OCI-LY1 (cell line): ENCODE results near the gene OIP5.

ENCODE experiments used
- H2AFZ ChIP-seq: fragments of 200-600 bp; sonication (generic), shearing (Covaris generic); 2 replicates; pipeline ENCODE4 v1.6.0; 2014; ENCODE audit warnings: antibody characterized with exemption, mild to moderate bottlenecking, low read length
- H3F3A ChIP-seq: fragments of 200-600 bp; sonication (generic), shearing (Covaris generic); 2 replicates; pipeline ENCODE4 v1.6.0; 2014; ENCODE audit warnings: mild to moderate bottlenecking, antibody characterized with exemption, low read length, moderate library complexity; ENCODE audit not compliant: insufficient read depth
- H3K27ac ChIP-seq: fragments of 200-600 bp; sonication (generic); 2 replicates; pipeline ENCODE4 v1.5.1; 2014; ENCODE audit warnings: low read length, mixed run types, mild to moderate bottlenecking, low read depth; ENCODE audit not compliant: poor library complexity, severe bottlenecking
- H3K27me3 ChIP-seq: fragments of 200-600 bp; sonication (generic); 2 replicates; pipeline ENCODE4 v1.6.0; 2014; ENCODE audit warnings: antibody characterized with exemption, mild to moderate bottlenecking, low read length, moderate library complexity; ENCODE audit not compliant: insufficient read depth
- H3K36me3 ChIP-seq: fragments of 200-600 bp; sonication (generic); 2 replicates; pipeline ENCODE4 v1.6.1; 2014; ENCODE audit warnings: mild to moderate bottlenecking, antibody characterized with exemption, low read length, moderate library complexity, mixed read lengths; ENCODE audit not compliant: insufficient read depth
- H3K4me1 ChIP-seq: fragments of 200-600 bp; sonication (generic); 2 replicates; pipeline ENCODE4 v1.5.1; 2014; ENCODE audit warnings: mild to moderate bottlenecking, low read length, moderate library complexity; ENCODE audit not compliant: insufficient read depth, severe bottlenecking
- H3K4me2 ChIP-seq: fragments of 200-600 bp; sonication (generic), shearing (Covaris generic); 2 replicates; pipeline ENCODE4 v1.6.1; 2014; ENCODE audit warnings: low read length
- H3K4me3 ChIP-seq: fragments of 200-600 bp; sonication (generic); 2 replicates; pipeline ENCODE4 v1.5.1; 2014; ENCODE audit warnings: low read length, low read depth, mild to moderate bottlenecking, mixed read lengths; ENCODE audit not compliant: poor library complexity, severe bottlenecking
- H3K79me2 ChIP-seq: fragments of 200-600 bp; shearing (Covaris generic); 2 replicates; pipeline ENCODE4 v1.6.1; 2016; ENCODE audit warnings: mixed run types, low read length, mixed read lengths; ENCODE audit not compliant: insufficient read depth
- H3K9ac ChIP-seq: fragments of 200-600 bp; sonication (generic), shearing (Covaris generic); 2 replicates; pipeline ENCODE4 v1.6.1; 2014; ENCODE audit warnings: mild to moderate bottlenecking, low read length, mixed read lengths
- H3K9me2 ChIP-seq: fragments of 200-600 bp; sonication (generic), shearing (Covaris generic); 2 replicates; pipeline ENCODE4 v1.6.1; 2014; ENCODE audit warnings: low read depth, mild to moderate bottlenecking, low read length, mixed read lengths
- H3K9me3 ChIP-seq: fragments of 200-600 bp; shearing (Covaris generic); 2 replicates; pipeline ENCODE4 v1.6.1; 2014; ENCODE audit warnings: low read length, mixed read lengths
- H4K20me1 ChIP-seq: fragments of 200-600 bp; sonication (generic), shearing (Covaris generic); 2 replicates; pipeline ENCODE4 v1.6.0; 2016; ENCODE audit warnings: mild to moderate bottlenecking, low read length; ENCODE audit not compliant: insufficient read depth
- CTCF ChIP-seq: fragments of 200-600 bp; sonication (generic), shearing (Covaris generic); IDR thresholded peaks from 2 replicates; pipeline ENCODE4 v1.5.1; 2017; ENCODE audit warnings: mild to moderate bottlenecking, antibody characterized with exemption, low read length, moderate library complexity, mixed read lengths
- EZH2 ChIP-seq: fragments of 200-600 bp; sonication (generic), shearing (Covaris generic); IDR thresholded peaks from 2 replicates; pipeline ENCODE4 v1.8.0; 2017; ENCODE audit warnings: borderline replicate concordance, mixed run types, mild to moderate bottlenecking, antibody characterized with exemption, low read length, moderate library complexity, mixed read lengths

OIP5 gene

GRCh38 chr15:41337047-41337446, 4.7 kb upstream of the OIP5 start:
- peak overlapping the region; percentile 34 for H3K4me2 ChIP-seq
- no peak overlapping the region for H2AFZ ChIP-seq
- no peaks in the 10 kb centered on the region for H3K9me2 ChIP-seq
- no peak overlapping the region for H3K9ac ChIP-seq
- peaks cover 73% of the 10 kb centered on the region for H3K36me3 ChIP-seq
- no peaks in the 10 kb centered on the region for H3K27me3 ChIP-seq
- peak overlapping the region; percentile 20 for H3K27ac ChIP-seq
- no peaks in the 10 kb centered on the region for H4K20me1 ChIP-seq
- H3K4me1 ChIP-seq, result peaks cover 39% of the 10 kb centered on the region
- TF ChIP-seq EZH2, result no peak
- TF ChIP-seq CTCF, result no peak
- no peak overlapping the region for H3K4me3 ChIP-seq
- H3K9me3 ChIP-seq, result no peaks in the 10 kb centered on the region
- peaks cover 82% of the 10 kb centered on the region for H3K79me2 ChIP-seq
- no peaks in the 10 kb centered on the region for H3F3A ChIP-seq

- no peak overlapping the region for H2AFZ ChIP-seq
- peak overlapping the region; percentile 40; the same call in 1 of the 2 replicates for H3K4me2 ChIP-seq
- H3K27me3 ChIP-seq, result no peaks in the 10 kb centered on the region
- H3K27ac ChIP-seq, result no peak overlapping the region
- H3F3A ChIP-seq, result no peaks in the 10 kb centered on the region
- no peaks in the 10 kb centered on the region for H4K20me1 ChIP-seq
- peak overlapping the region; percentile 18 for H3K4me3 ChIP-seq
- H3K4me1 ChIP-seq, result peaks cover 40% of the 10 kb centered on the region
- H3K9ac ChIP-seq, result no peak overlapping the region
- H3K36me3 ChIP-seq, result peaks cover 68% of the 10 kb centered on the region
- no peaks in the 10 kb centered on the region for H3K9me3 ChIP-seq
- no peaks in the 10 kb centered on the region for H3K9me2 ChIP-seq
- H3K79me2 ChIP-seq, result peaks cover 85% of the 10 kb centered on the region
- TF ChIP-seq CTCF, result no peak
- no peak for TF ChIP-seq EZH2
Observed at GRCh38 chr15:41336549-41336948, 4.2 kb upstream of the OIP5 start.

- peaks cover 79% of the 10 kb centered on the region for H3K79me2 ChIP-seq
- H3K9me3 ChIP-seq, result no peaks in the 10 kb centered on the region
- H3K9ac ChIP-seq, result peak overlapping the region; percentile 94
- peak overlapping the region; percentile 80 for H3K4me2 ChIP-seq
- H3K9me2 ChIP-seq, result no peaks in the 10 kb centered on the region
- no peaks in the 10 kb centered on the region for H3F3A ChIP-seq
- H3K36me3 ChIP-seq, result peaks cover 50% of the 10 kb centered on the region
- H3K4me3 ChIP-seq, result peak overlapping the region; percentile 85
- no peak overlapping the region for H2AFZ ChIP-seq
- no peaks in the 10 kb centered on the region for H3K27me3 ChIP-seq
- peak overlapping the region; percentile 91 for H3K27ac ChIP-seq
- peaks cover 50% of the 10 kb centered on the region for H3K4me1 ChIP-seq
- TF ChIP-seq CTCF (no peak), EZH2 (no peak)
- no peaks in the 10 kb centered on the region for H4K20me1 ChIP-seq
Observed at GRCh38 chr15:41334293-41335120, 2.1 kb upstream of the OIP5 start.
